Nephron (organoid): ENCODE results near the gene KCNQ1.

Source experiments
- H3K27ac Mint-ChIP-seq, 3 experiments: 2 replicates each; pipeline ENCODE4 v1.8.0; 2020; ENCODE audit warnings: mixed read lengths in 3 of 3, mild to moderate bottlenecking in 2 of 3, moderate library complexity in 1 of 3
- H3K27me3 Mint-ChIP-seq: 2 replicates; pipeline ENCODE4 v1.8.0; 2021; ENCODE audit warnings: low read depth, mild to moderate bottlenecking, moderate library complexity, mixed read lengths
- H3K36me3 Mint-ChIP-seq: 2 replicates; pipeline ENCODE4 v1.8.0; 2020; ENCODE audit warnings: low read depth, mixed read lengths
- H3K4me1 Mint-ChIP-seq: 2 replicates; pipeline ENCODE4 v1.8.0; 2020; ENCODE audit warnings: mixed read lengths
- H3K4me3 Mint-ChIP-seq, 3 experiments: 2 replicates each; pipeline ENCODE4 v1.8.0; 2020; ENCODE audit warnings: mild to moderate bottlenecking in 3 of 3, mixed read lengths in 3 of 3, moderate library complexity in 2 of 3
- H3K9me3 Mint-ChIP-seq: 2 replicates; pipeline ENCODE4 v1.8.0; 2020; ENCODE audit warnings: mixed read lengths
- TF ChIP-seq, protein P1 (sequence below), 3 experiments: fragments of 200-600 bp; sonication (generic); IDR thresholded peaks; one replicate each; pipeline ENCODE4 v1.5.0; 2021; ENCODE audit warnings: antibody characterized with exemption in 3 of 3; ENCODE audit not compliant: unreplicated experiment in 3 of 3

The KCNQ1 gene

DNA sequence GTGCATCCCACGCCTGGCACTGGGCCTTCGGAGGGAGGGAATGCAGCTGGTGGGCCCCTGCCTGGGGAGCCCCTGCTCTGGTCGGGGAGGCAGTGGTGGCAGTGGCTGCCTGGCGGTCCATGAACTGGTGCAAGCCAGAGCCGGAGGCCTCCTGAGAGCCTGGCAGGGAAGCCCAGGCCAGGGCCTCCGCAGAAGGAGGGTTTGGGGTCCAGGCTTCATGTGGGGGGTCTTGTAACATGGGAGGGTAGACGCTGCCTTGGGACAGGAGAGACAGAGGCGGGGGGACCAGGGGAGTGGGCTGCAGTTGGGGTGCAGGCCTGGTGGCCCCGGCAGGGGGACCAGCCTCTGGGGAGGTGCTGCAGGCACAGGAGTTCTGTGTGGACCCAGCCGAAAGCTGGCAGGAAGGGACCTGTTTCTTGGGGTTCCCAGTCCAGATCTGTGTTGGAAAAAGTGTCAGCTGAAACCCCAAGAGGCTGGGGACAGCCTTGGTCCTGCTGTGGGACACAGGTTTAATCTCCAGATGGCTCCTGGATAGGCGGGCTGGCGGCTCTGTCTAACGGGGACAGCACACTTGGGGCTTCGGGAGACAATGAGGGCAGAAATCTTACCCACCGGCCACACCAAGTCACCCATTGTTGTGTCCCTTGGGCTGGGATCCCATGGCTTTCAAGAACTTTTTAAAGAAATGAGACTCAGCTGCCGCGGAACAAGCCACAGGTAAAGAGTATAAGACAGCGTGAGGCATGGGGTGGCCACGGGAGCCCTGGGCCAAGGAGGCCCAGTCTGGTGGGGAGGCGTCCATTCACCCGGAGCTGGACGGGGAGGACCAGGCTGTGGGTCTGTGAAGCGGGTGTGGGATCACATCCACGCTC, 73.5 kb downstream of the KCNQ1 start:
- Mint-ChIP-seq H3K9me3 (no peaks in the 10 kb centered on the region), H3K27ac (no peak overlapping the region), H3K27me3 (peaks cover 3% of the 10 kb centered on the region), H3K4me1 (no peaks in the 10 kb centered on the region), H3K4me3 (no peak overlapping the region), H3K36me3 (no peaks in the 10 kb centered on the region)
- TF ChIP-seq, protein P1, sequence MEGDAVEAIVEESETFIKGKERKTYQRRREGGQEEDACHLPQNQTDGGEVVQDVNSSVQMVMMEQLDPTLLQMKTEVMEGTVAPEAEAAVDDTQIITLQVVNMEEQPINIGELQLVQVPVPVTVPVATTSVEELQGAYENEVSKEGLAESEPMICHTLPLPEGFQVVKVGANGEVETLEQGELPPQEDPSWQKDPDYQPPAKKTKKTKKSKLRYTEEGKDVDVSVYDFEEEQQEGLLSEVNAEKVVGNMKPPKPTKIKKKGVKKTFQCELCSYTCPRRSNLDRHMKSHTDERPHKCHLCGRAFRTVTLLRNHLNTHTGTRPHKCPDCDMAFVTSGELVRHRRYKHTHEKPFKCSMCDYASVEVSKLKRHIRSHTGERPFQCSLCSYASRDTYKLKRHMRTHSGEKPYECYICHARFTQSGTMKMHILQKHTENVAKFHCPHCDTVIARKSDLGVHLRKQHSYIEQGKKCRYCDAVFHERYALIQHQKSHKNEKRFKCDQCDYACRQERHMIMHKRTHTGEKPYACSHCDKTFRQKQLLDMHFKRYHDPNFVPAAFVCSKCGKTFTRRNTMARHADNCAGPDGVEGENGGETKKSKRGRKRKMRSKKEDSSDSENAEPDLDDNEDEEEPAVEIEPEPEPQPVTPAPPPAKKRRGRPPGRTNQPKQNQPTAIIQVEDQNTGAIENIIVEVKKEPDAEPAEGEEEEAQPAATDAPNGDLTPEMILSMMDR (IDR thresholded peaks at IDR 0.05; ENCODE audit: unreplicated experiment in 3 of 3) = no peak

DNA sequence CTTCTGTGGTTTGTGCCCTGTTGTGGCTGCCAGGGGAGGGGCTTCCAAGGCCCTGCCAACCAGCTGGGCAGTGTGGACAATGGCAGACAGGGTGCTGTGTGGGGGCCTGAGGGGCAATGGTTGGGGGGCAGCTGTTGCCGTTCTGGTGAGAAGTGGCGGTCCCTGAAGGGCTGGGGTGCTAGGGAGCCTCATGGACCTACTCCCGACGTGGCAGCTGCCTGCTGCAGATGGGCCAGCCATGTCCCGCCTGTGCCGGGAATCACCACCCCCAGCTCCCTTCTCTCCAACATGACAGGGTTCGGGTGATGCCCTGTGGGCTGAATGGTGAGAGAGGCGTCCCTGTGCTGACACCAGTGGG, 74.2 kb downstream of the KCNQ1 start:
- H3K9me3 Mint-ChIP-seq = no peaks in the 10 kb centered on the region
- peaks cover 3% of the 10 kb centered on the region for H3K27me3 Mint-ChIP-seq
- H3K36me3 Mint-ChIP-seq = no peaks in the 10 kb centered on the region
- TF ChIP-seq, protein P1 (IDR thresholded peaks at IDR 0.05; ENCODE audit: unreplicated experiment in 3 of 3) = no peak
- H3K27ac Mint-ChIP-seq = no peak overlapping the region
- no peaks in the 10 kb centered on the region for H3K4me1 Mint-ChIP-seq
- H3K4me3 Mint-ChIP-seq = no peak overlapping the region

DNA sequence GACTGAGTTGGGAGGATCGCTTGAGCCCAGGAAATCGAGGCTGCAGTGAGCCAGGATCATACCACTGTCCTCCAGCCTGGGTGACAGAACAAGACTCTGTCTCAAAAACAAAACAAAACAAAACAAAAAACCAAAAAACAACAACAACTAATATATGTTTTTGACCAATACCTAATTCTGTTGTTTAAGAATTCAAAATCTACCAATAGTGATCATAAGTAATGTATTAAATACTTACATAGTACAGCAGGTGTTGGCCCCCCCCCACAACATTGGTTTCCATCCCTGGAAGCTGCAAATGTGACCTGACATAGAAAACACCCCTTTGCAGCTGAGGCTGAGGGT, 74.7 kb downstream of the KCNQ1 start:
- Mint-ChIP-seq H3K27ac (no peak overlapping the region), H3K36me3 (no peaks in the 10 kb centered on the region), H3K4me3 (no peak overlapping the region), H3K27me3 (peaks cover under 1% of the 10 kb centered on the region), H3K9me3 (no peaks in the 10 kb centered on the region), H3K4me1 (no peaks in the 10 kb centered on the region)
- TF ChIP-seq, protein P1 (IDR thresholded peaks at IDR 0.05; ENCODE audit: unreplicated experiment in 3 of 3) = no peak

DNA sequence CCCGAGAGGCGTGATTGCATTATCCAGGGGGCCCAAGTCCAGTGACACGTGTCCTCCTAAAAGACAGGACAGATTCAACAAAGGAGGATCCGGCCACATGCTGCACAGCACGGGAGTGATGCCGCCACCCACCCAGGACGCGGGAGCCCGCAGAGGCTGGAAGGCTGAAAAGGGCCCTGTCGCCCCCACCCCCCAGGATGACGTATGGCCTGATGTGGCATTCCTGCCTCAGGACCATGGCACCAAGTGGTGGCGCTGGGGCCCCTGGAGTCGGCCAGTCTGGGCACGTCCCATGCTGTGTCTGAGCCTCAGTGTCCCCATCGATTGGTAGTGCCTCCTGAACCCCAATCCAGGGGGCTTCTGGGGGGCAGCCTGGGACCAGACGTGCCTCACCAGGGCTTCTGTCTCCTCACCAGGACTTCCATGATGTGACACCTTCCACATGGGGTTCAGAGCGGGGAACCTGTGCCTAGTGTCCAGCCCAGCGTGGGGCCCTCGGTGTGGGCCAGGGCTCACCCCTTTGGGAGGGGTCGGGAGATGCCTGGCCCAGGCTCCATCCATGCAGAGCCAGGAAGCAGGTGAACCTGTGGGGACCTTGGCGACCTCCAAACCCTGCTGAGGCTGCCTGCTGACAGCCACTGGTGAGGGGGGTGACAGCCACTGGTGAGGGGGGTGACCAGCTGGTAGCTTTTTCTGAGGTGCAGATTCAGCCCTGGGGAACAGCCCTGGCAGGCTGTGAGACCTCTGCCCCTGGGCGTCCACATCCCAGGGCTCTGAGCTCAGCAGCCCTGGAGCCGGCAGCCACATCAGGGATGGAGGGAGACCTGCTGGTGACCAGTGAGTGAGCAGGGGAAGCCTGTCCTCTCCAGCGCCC, 75.3 kb downstream of the KCNQ1 start:
- no peak overlapping the region for H3K27ac Mint-ChIP-seq
- TF ChIP-seq, protein P1 (IDR thresholded peaks at IDR 0.05; ENCODE audit: unreplicated experiment in 3 of 3) = no peak
- no peaks in the 10 kb centered on the region for H3K36me3 Mint-ChIP-seq
- H3K4me3 Mint-ChIP-seq = no peak overlapping the region
- H3K9me3 Mint-ChIP-seq = no peaks in the 10 kb centered on the region
- no peaks in the 10 kb centered on the region for H3K4me1 Mint-ChIP-seq
- no peaks in the 10 kb centered on the region for H3K27me3 Mint-ChIP-seq

DNA sequence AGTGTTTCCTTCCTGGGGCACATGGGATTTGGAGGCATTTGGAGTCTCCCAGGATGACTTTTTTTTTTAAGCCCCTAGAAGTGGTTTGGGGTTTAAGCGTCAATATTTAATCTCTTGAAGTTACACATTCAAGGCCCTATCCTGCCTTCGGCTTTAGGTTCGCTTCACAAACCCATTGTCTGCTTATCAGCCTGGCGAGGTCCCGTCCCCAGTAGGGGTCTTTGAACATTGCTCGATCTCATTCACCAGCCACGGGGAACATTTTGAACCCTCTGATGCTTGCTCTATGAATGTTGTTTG, 75.9 kb downstream of the KCNQ1 start:
- TF ChIP-seq, protein P1 (IDR thresholded peaks at IDR 0.05; ENCODE audit: unreplicated experiment in 3 of 3) = no peak
- H3K4me1 Mint-ChIP-seq = peaks cover 4% of the 10 kb centered on the region
- H3K36me3 Mint-ChIP-seq = no peaks in the 10 kb centered on the region
- no peak overlapping the region for H3K4me3 Mint-ChIP-seq
- no peak overlapping the region for H3K27ac Mint-ChIP-seq
- no peaks in the 10 kb centered on the region for H3K9me3 Mint-ChIP-seq
- peaks cover 5% of the 10 kb centered on the region for H3K27me3 Mint-ChIP-seq
